ENCODE results near the gene RBM47.

GRCh38 chr4:40583850-40584439 is 45.7 kb downstream of the RBM47 start:
- TF ChIP-seq CTCF (conservative IDR thresholded peaks at IDR 0.05) (no peak), EZH2 (IDR thresholded peaks at IDR 0.05; ENCODE audit: low read depth) (no peak)
